DOHH2 (cell line): ENCODE results near the gene GRID1.

Experiments used
- CTCF ChIP-seq: fragments of 200-600 bp; sonication (generic); IDR thresholded peaks from one replicate; pipeline ENCODE4 v1.5.1; 2014; ENCODE audit warnings: antibody characterized with exemption, mild to moderate bottlenecking, low read depth, low read length; ENCODE audit not compliant: poor library complexity, severe bottlenecking
- EZH2phosphoT487 ChIP-seq: fragments of 200-600 bp; sonication (generic); IDR thresholded peaks from 2 replicates; pipeline ENCODE4 v1.6.1; 2017; ENCODE audit warnings: borderline replicate concordance, mild to moderate bottlenecking, antibody characterized with exemption, low read length, moderate library complexity, mixed read lengths

GRCh38 chr10:86340991-86341260, 25.7 kb downstream of the GRID1 start:
- TF ChIP-seq CTCF (no peak), EZH2phosphoT487 (no peak)
